ENCODE results near the gene HCST.
"Not testable (repeated sequence)": the region's sequence is repeated elsewhere in the genome, so short reads cannot be mapped to it uniquely, and the experiment has no call there.

The HCST gene, protein sequence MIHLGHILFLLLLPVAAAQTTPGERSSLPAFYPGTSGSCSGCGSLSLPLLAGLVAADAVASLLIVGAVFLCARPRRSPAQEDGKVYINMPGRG

DNA sequence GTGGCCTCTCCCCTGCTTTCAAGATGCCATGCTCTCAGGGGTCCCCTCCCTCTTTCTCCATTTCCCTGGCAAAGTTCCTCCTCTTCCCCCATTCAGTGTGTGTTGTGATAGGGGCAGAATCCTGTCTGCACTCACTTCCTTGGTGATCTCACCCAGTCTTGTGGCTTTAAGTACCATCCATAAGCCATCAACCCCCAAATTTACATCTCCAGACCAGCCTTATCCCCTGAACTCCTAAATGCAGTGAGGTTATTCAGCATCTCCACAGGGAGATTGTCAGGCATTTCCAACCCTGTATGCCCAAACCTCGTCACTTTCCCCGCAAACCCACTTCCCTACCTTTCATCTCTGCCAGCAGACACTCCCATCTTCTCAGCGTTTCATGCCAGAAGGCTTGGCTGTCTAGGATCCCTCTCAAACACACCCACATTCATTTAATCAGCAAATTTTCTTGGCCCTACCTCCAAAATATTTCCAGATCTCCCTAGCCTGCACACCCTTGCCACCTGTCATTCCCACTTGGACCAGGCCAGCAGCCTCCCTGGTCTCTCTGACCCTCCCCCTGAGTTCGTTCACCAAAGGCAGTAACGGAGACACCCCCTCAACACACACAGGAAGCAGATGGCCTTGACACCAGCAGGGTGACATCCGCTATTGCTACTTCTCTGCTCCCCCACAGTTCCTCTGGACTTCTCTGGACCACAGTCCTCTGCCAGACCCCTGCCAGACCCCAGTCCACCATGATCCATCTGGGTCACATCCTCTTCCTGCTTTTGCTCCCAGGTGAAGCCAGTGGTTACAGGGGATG, at the start of gene HCST:
Gene HCST (plus strand): TSS at position 676 of the 808 bp plus-strand sequence. CDS start 65 bp downstream, at position 741.
- no peak for DNase-seq (ENCODE audit: low read depth in 3 of 3, low spot score in 1 of 3)

DNA sequence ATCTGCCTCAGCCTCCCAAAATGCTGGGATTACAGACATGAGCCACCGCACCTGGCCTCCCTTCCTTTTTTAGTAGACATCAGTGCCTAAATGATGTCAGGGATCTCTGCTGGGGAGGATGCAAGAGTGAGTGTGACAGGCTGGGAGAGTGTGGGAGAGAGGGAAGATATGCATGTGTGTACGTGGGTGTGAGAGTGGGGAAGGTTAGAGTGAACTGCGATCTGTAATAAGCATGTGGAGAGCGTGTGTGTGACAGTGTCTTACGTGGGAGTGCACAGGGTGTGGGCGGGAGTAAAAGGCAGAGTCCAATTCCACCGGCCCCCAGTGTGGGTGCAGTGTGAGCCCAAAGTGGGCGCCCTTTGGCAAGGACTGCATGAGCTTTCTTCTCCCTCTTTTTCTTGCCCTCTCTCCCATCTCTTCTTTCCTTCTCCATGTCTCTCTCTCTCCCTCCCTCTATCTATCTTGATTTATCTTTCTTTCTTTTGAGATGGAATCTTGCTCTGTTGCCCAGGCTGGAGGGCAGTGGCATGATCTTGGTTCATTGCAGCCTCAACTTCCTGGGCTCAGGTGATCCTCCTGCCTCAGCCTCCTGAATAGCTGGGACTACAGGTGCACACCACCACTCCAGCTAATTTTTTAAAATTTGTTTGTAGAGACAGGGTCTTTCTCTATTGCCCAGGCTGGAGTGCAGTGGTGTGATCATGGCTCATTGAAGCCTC, 49.1 kb upstream of the HCST start:
- no peak for DNase-seq (ENCODE audit: low read depth in 3 of 3, low spot score in 1 of 3)

DNA sequence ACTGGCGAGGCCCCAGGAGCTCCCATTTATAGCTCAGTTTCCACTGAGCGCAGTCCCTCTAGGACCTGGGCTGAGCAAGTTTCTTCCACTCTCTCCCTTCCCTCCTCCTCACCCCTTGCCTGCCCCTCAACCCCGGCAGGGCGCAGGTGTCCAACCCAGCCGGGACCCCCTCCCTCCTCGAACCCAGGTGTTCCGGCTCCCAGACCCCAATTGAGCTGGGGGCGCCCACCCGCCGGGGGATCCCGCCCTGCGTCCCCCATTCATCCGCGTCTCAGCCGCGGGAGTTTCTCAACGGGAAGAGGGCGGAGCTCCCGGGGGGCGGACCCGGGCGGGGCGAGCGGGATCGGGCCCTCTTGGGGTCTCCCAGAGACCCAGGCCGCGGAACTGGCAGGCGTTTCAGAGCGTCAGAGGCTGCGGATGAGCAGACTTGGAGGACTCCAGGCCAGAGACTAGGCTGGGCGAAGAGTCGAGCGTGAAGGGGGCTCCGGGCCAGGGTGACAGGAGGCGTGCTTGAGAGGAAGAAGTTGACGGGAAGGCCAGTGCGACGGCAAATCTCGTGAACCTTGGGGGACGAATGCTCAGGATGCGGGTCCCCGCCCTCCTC, 45.7 kb upstream of the HCST start, which contains the start of gene KIRREL2:
Gene KIRREL2 (plus strand): TSS at position 366 of the 604 bp plus-strand sequence. CDS start 209 bp downstream, at position 575.
- peak in 1 of 3 donors; percentile 33 for DNase-seq (ENCODE audit: low read depth in 3 of 3, low spot score in 1 of 3)

- no peak for DNase-seq (ENCODE audit: low read depth in 3 of 3, low spot score in 1 of 3)
These were observed 44.0 kb upstream of the HCST start for GRCh38 chr19:35858311-35858710.

DNA sequence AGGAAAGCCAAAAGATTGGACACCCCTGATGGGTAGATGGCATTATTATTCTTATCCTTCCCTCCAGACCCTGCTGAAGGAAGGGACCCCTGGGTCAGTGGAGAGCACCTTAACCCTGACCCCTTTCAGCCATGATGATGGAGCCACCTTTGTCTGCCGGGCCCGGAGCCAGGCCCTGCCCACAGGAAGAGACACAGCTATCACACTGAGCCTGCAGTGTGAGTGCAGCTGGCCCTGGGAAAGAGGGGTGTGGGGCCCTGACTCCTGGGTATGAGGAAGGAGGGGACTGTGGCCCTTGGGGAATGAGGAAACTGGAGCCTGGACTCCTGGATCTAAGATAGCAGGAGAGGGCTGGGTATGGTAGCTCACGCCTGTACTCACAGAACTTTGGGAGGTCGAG, 42.9 kb upstream of the HCST start:
- DNase-seq (ENCODE audit: low read depth in 3 of 3, low spot score in 1 of 3): no peak

DNA sequence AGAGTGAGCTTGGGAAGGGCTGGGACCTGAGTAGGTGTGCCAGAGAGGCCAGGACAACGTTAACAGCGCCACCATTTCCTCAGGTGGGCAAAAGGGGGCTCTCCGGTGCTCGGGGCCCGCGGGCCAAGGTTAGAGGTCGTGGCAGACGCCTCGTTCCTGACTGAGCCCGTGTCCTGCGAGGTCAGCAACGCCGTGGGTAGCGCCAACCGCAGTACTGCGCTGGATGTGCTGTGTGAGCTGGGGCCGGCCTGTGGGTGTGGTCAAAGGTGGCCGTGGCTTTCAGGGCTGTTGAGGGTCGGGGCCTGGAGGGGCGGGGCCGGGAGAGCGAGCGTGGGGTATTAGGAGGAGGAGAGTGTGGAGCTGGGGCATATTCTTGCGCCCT, 41.9 kb upstream of the HCST start:
- no peak for DNase-seq (ENCODE audit: low read depth in 3 of 3, low spot score in 1 of 3)

- no peak for DNase-seq (ENCODE audit: low read depth in 3 of 3, low spot score in 1 of 3)
These were observed 41.3 kb upstream of the HCST start for GRCh38 chr19:35860818-35861639.

DNA sequence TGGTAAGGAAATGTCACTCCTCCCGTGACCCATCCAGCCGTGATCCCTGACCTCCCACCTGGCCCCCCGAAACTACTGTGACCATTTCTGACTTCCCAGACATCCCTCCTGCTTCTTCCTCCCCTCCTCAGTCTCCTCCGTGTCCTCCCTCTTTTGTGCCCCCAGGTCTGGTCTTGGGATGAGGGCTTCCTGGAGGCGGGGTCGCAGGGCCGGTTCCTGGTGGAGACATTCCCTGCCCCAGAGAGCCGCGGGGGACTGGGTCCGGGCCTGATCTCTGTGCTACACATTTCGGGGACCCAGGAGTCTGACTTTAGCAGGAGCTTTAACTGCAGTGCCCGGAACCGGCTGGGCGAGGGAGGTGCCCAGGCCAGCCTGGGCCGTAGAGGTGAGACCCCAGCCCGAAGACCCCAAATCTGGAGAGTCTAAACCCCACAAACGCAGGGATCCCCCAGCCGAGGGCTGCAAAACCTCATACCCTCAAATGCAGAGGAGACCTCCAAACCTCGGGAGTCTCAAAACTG, 40.6 kb upstream of the HCST start:
- DNase-seq (ENCODE audit: low read depth in 3 of 3, low spot score in 1 of 3): no peak

- no peak for DNase-seq (ENCODE audit: low read depth in 3 of 3, low spot score in 1 of 3)
These were observed 39.8 kb upstream of the HCST start for GRCh38 chr19:35862528-35862927.

GRCh38 chr19:35863018-35863417, 39.3 kb upstream of the HCST start:
- no peak for DNase-seq (ENCODE audit: low read depth in 3 of 3, low spot score in 1 of 3)

GRCh38 chr19:35868172-35868822, 34.0 kb upstream of the HCST start, which contains the start of gene APLP1:
Gene APLP1 (plus strand): TSS chr19:35868574. CDS start chr19:35868637, 63 bp downstream.
- peak in 1 of 3 donors; percentile 64 for DNase-seq (ENCODE audit: low read depth in 3 of 3, low spot score in 1 of 3)

GRCh38 chr19:35868823-35869326, 33.5 kb upstream of the HCST start:
- DNase-seq (ENCODE audit: low read depth in 3 of 3, low spot score in 1 of 3): no peak

DNA sequence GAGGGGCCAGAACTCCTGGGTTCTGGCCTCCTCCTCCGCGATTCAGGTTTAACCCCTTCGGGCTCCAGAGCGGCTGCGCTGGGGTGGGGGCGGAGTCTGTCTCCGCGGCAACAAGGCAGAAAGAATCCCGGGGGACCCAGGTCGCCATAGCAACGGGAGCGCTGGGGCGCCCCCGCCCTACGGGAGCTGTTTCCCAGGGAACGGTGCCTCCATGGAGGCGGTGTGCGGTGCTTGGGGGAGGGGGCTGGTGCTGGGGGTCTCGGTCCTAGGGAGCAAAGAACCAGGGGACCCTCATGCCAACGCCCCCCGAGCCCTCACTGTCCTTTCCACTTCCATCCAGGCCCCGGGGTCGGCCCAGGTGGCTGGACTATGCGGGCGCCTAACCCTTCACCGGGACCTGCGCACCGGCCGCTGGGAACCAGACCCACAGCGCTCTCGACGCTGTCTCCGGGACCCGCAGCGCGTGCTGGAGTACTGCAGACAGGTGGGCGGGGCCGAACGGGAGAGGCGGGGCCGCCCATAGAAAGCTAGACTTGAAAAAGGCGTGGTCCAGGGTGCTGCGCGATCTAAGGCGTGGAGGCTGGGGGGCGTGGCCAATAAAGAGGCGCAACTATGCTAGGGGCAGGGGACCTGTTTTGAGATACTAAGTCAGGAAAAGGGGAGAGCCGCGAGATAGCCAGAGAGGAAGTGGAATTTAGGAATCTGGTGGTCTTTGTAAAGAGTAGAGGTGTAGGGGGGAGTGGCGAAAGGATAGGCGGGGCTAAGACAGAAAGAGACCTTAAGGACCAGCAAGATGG, 32.8 kb upstream of the HCST start:
- DNase-seq (ENCODE audit: low read depth in 3 of 3, low spot score in 1 of 3): peak in 1 of 3 donors; percentile 67

GRCh38 chr19:35870124-35870736, 32.1 kb upstream of the HCST start:
- DNase-seq (ENCODE audit: low read depth in 3 of 3, low spot score in 1 of 3): not testable (repeated sequence)

DNA sequence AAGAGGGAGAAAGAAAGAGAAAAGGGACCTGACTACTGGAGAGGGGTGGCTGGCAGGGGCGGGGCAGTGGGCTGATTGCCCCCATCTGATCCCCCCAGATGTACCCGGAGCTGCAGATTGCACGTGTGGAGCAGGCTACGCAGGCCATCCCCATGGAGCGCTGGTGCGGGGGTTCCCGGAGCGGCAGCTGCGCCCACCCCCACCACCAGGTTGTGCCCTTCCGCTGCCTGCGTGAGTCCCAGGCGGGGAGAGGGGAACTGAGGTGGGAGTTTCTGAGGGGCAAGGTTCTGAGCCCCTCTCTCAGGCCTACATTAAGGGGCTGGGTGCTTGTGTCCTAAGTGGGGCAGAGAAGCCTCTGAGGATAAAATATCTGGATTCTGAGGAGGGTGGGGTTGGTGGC, 31.5 kb upstream of the HCST start:
- DNase-seq (ENCODE audit: low read depth in 3 of 3, low spot score in 1 of 3): no peak

DNA sequence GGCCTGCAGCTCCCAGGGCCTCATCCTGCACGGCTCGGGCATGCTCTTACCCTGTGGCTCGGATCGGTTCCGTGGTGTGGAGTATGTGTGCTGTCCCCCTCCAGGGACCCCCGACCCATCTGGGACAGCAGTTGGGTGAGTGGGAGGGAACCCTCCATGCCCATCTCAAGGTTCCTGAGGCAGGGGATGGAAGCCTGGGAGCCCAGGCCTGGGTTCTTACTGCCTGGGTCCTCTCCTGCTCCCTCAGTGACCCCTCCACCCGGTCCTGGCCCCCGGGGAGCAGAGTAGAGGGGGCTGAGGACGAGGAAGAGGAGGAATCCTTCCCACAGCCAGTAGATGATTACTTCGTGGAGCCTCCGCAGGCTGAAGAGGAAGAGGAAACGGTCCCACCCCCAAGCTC, 30.7 kb upstream of the HCST start:
- no peak for DNase-seq (ENCODE audit: low read depth in 3 of 3, low spot score in 1 of 3)

DNA sequence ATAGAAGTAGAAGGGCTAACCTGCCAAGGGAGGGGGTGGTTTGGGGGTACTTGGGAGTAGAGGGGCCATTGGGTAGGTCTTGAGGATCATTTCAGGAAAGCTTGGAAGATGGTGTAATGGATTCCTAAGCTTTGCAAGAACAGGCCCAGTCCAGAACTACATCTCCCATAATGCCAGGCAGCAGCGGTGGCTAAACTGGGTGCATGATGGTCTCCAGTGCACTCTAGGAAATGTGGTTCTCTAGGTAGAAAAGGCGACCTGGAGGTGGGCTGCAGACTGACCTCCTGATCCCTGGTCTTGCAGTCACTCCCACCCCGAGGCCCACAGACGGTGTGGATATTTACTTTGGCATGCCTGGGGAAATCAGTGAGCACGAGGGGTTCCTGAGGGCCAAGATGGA, 30.1 kb upstream of the HCST start:
- DNase-seq (ENCODE audit: low read depth in 3 of 3, low spot score in 1 of 3): no peak

DNA sequence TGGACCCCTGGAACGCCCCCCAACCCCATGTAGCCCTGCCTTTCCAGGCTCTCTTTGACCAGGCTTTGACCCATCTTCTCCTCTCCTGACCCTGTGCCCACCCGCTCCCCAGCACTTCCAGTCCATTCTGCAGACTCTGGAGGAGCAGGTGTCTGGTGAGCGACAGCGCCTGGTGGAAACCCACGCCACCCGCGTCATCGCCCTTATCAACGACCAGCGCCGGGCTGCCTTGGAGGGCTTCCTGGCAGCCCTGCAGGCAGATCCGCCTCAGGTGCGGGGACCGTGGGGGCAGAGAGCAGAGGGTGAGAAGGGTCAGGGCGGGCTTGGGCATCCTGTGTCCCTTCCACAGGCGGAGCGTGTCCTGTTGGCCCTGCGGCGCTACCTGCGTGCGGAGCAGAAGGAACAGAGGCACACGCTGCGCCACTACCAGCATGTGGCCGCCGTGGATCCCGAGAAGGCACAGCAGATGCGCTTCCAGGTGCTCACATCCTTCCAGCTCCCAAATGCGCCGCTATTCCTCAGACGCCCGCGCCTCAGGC, 27.9 kb upstream of the HCST start:
- DNase-seq (ENCODE audit: low read depth in 3 of 3, low spot score in 1 of 3): no peak

All from stimulated activated CD4-positive, alpha-beta T cell treated with anti-CD3 and anti-CD28 coated beads, TNF-alpha, amount 100 ng/mL, for 1 hour (primary cell).